ENCODE data around the gene SRP19.
A peak's percentile ranks its signal among the peaks of the same experiment; 100 is the strongest.
"Not testable (repeated sequence)": the region's sequence is repeated elsewhere in the genome, so short reads cannot be mapped to it uniquely, and the experiment has no call there.

SRP19 gene

DNA sequence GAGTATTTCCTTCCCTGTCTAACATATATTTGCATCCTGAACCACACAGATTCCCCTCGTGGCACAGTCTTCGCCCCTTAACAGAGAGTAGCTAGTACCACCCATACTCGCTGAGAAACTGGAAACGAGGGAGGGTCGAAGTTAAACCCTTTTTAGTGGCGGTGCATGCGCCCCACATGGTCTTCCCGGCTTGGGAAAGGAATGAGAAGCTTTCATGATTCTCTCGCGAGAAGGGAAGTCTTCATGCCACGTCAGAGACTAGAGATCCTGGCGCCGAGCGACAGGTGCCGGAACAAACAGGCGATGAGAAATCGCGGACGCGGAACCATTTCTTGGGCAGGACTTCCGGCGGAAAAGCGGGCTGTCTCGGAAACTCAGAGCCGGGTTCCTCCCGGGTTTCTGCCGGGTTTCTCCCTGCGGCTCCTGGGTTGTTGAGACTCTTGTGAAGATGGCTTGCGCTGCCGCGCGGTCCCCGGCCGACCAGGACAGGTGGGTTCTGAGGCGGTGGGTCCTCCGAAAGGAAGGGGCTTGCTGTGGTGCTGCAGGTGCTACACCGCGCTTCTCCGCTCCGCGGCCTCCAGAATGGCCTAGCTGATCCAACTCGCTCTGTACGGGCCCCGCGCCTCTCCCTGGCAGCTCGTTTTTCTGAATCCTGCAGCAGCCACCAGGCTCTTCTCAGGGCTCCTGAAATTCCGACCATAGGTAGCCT is at the start of gene SRP19:
TSS of gene SRP19 (plus strand) at position 359 of the 709 bp plus-strand sequence. CDS start at position 449, 90 bp downstream.
- peak; percentile 91 to 96 for DNase-seq

DNA sequence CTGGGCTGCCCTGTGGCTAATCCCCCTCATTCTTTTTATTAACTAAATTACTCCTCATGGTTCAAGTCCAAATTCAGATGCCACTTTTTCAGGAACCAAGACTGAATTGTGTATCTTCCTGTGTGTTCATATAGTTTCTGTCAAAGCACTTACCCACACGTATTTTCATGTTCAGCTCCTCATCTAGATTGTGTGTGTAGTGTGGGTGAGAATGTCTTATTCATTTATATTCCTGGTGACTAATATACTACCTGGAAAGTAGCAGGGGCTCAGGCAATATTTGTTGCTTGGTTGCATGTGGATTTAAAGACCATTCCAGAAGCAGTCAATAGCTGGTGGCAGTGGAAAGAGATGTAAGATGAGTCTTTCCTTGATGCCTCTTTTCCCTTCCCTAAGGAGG is 48.5 kb upstream of the SRP19 start:
- DNase-seq, result no peak

DNA sequence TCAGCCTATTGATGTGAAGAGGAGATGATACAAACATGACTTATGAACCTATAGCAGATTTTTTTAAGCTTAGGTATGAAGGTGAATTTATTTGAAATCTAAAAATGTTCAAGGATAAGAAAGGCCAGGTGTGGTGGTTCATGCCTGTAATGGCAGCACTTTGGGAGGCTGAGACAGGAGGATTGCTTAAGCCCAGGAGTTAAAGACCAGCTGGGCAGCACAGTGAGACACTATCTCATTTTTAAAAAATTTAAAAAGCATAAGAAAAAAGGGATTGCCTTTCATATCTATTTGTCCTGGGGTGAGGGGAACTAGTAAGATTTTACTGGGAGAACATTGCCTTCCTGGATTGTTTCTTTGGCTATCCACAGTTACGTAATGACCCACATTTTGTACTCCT is 40.8 kb upstream of the SRP19 start:
- no peak for DNase-seq

DNA sequence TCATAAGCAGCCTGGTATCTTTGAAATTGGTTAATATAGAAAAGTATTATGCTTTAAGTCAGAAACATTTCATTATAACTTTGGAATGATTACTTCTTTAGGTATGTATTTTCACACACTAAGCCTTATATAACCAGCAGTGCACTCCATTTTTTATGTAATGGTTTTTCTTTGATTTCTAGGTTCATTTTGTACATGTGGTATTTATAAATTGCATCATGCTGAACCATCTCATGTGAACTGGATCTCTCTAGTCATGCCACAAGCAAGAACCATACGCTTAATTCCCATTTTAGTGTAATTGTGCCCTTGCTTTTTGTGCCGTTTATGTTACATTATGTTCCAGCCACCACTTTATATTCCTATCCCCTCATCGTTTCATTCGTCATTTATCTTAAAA is 38.6 kb upstream of the SRP19 start:
- DNase-seq, result no peak

DNA sequence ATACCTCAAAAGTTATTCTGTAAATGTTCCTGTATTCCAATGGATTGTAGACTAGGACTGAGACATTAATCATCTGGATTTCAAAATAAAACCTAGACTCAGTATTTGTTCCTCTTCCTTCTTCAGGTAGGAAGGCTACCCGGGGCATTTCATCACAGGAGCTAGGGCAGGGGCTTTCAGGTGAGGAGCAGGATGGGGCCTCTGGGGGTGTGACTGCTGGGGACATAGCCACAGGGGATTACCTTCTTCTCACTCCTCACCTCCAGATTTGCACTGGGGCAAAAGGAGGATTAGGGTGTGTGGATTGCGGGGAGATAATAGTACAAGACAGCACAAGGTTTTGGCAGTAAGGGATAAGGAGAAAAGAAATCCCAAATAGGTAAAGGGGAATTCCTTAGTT is 37.9 kb upstream of the SRP19 start:
- no peak for DNase-seq

DNA sequence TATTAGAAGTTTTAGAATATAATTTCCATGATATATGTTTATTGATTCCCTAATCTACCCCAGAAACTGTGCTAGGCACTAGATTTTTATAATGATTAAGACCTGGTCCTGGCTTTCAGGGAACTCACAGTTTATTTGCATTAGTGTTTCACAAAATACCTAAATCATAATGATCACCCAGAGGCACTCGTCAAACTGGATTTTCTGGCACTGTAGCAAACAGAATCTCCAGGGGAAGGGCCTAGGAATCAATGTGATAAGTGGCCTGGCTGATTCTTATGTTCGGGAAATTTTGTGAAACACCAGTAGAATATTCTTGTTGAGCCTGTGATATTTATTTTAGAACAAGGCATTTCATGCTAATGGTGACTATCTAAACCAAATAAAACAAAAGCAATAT is 37.4 kb upstream of the SRP19 start:
- DNase-seq, result no peak

DNA sequence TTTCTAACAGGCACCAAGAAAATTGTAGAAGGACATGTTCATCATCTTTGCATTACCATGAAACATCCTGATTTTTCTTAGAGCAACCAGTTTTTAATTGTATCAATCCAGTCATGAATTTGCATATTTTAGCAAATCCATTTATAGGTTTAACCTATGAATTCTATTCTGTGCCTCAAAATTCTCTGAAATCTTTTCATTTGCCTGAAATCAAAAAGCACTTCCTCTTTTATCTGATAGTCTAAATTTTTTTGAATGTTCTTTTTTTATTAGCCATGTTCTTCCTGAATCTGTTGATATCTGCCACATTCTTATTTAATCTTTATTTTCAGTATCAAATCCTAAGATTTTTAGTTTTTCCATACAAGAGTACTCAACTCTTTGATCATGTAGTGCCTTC is 36.9 kb upstream of the SRP19 start:
- DNase-seq, result no peak

DNA sequence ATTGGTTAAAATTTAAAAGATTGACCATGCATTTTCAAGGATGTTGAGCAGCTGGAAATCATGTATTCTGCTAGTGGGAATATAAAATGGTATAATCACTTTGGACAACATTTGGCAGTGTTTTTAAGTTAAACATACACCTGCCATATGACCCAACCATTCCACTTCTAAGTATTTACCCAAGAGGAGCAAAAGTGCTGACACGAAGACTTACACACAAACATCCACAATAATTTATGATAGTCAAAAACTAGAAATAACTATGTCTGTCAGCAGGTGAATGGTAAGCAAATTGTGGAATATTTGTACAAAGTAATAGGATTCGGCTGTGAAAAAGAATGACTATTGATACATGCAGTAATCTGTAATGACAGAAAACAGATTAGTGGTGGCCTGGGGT is 30.7 kb upstream of the SRP19 start:
- DNase-seq, result no peak

DNA sequence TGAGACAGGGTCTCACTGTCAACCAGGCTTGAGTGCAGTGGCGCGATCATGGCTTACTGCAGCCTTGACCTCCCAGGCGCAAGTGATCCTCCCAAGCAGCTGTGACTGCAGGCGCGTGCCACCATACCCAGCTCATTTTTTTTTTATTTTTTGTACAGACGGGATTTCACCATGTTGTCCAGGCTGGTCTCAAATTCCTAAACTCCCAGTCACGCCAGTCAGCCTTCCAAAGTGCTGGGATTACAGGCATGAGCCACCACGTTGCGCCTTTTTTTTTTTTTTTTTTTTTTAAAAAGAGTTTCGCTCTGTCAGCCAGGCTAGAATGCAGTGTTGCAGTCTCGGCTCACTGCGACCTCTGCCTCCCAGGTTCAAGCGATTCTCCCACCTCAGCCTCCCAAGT is 27.1 kb upstream of the SRP19 start:
- DNase-seq, result no peak

DNA sequence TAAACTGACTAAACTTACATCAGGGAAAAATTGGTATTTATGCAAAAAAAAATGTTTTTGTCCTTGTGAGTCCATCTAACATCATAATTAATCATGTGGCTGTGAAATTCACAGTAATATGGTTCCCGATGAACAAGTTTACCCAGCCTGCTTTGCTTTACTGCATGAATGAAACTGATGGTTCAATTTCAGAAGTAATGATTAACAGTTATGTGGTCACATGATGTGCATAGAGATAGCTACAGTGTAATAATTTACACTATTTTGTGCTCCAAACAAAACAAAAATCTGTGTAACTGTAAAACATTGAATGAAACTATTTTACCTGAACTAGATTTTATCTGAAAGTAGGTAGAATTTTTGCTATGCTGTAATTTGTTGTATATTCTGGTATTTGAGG is 16.6 kb upstream of the SRP19 start:
- no peak for DNase-seq

DNA sequence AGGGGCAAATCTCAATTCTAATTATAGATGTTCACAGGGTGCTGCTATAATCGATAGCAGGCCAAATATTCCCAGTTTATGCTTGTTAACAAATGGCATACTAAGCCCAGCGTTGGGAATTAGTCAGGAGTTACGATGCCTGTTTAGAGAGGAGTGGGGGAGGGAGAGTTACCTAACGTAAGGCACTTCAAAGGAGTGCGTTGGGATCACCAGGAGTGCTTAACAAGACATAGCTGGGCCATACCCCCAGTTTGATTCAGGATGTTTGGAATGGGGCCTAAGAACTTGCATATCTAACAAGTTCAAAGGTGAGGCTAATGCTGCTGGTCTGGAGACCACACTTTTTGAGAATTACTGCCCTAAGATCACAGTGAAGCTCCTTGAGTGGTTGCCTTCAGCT is 14.5 kb upstream of the SRP19 start:
- DNase-seq, result no peak

DNA sequence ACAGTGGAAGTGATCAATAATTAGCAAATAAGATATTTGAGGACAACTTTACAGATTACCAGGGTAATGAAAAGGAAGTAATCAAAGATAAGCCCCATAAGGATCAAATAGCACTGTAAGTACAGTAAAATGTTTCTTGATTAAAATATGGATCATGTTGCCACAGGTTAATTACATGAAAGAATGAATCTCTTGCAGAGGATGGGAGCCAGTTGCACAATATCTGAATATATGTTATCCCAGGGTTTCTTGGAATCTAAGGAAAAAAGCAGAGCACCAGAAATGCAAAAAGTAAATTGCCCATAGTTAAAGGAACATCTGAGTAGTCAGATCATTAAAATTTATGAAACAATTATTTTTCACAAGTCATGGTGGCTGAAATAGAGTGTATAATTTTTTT is 13.8 kb upstream of the SRP19 start:
- no peak for DNase-seq

DNA sequence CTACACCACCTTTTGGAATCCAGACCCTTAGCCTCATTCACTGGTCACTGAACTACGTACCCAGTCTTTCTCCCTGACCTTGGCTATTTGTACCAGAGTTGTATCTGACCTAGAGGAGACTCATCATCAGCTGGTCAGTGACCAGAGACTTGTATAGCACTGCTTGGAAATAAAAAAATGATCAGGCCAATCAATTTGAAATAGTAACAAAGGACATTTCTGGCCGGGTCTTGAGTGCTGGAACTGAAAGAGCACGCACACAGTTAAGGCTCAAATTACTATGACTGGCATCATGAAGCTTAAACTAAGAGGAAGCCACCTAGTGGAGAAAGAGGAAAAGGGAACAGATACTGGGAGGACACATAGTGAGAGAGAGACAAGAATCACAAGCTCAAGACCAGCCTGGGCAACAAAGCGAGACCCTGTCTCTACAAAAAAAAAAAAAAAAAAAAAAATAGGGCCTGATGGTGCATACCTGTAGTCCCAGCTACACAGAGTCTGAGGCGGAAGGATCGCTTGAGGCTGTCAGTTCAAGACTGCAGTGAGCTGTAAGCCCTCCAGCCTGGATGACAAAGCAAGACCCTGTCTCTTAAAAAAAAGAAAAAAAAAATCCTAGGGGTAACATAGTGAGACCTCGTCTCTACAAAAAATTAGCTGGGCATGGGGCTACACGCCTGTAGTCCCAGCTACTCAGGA is 12.8 kb upstream of the SRP19 start:
- peak; percentile 62 to 64 for DNase-seq

DNA sequence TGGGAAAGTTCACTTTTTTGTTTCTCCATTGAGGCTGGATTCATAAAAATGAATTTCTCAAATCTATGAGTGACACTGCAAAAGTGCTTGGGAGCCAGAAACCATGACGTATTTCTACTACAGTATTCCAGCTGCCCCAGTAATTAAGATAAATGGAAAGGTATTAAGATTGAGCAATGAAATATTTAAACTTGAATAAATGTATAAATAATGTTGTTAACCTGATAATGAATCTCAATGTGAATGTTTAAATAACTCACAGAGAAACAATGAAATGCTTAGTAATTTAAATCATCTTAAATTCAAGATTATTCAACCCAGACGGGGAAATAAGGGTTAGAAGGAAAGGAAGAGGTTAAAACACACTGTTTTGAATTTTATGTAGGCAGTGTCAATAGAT is 11.2 kb upstream of the SRP19 start:
- DNase-seq, result no peak

DNA sequence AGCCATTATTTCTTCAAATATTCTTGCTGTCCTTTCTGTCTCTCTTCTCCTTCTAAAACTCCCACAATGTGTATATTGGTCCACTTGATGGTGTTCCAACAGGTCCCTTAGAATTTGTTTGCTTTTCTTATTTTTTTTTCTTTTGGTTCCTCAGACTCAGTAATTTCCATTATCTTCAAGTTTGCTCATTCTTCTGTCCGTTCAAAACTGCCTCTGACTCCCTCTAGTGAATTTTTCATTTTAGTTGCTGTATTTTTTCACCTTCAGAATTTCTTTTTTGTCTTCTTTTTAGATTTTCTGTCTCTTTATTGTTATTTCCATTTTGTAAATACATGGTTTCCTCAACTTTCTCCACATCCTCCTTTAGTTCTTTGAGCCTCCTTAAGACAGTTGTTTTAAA is 6.4 kb upstream of the SRP19 start:
- DNase-seq, result no peak

DNA sequence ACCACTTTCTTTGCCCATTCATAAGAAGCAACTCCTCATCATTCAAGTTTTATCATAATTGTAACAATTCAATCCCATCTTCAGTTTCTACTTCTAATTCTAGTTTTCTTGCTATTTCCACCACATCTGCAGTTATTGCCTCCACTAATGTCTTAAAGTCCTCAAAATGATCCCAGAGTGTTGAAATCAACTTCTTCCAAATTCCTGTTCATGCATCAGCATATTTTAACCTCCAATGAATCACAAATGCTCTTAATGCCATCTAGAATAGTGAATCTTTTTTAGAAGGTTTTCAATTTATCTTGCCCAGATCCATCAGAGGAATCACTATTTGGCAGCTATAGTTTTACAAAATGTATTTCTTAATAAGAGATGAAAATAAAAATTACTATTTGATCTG is 3.2 kb upstream of the SRP19 start:
- DNase-seq, result no peak

DNA sequence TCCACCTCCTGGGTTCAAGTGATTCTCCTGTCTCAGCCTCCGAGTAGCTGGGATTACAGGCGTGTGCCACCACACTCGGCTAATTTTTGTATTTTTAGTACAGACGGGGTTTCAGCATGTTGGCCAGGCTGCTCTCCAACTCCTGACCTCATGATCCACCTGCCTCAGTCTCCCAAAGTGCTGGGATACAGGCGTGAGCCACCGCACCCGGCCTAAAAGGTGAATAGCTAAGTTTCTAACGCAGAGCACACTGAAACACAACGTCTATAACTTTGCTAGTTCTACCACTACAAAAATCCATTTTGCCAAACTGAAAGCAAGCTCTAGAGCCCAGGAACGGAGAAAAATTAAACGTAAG is 537 bp upstream of the SRP19 start:
- DNase-seq, result not testable (repeated sequence)

DNA sequence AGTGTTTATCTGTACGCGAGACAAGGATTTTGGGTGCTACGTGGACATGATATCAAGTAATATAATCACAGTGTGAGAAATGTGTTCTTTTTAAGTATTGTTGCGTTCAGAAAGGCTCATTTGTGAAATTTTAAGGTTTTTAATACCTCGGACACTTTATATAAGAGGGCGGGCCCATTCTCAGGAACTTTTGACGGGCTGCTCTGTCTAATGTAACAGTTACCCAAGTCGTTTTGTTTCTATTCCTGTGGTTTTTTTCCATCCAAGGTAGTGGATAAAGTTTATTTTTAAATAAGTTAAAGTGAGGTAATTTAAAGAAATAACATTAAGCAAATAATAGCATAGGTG is 525 bp downstream of the SRP19 start:
- no peak for DNase-seq

DNA sequence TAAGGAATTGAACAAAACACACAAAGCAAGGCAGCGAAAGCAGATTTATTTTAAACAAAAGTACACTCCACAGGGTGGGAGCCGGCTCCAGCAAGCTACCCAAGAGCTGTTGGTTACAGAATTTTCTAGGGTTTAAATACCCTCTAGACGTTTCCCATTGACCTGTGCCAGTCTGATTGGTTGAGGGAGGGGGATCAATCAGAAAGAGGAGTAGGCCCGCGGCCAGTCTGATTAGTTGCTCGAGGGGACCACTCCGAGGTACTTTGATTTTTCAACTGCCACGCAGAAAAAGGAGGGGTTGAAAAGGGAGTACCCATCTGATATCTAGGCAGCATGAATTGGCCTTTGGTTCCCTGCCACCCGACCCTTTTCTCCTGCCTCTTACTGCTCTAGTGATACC is 998 bp downstream of the SRP19 start:
- peak in 1 of 2 experiments; percentile 11 for DNase-seq

DNA sequence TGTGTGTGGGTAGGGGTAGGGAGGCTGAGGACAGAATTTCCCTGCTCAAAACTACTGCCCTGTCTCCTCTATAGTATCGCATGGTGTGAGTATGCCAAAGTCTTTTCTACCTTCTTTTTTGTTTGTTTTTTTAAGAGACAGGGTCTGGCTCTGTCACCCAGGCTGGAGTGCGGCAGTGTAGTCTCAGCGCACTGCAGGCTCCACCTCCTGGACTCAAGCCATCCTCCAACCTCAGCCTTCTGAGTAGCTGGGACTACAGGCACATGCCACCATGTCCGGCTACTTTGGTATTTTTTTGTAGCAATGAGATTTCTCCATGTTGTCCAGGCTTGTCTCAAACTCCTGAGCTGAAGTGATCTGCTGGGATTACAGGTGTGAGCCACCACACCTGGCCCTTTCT is 2.5 kb downstream of the SRP19 start:
- DNase-seq, result no peak

DNA sequence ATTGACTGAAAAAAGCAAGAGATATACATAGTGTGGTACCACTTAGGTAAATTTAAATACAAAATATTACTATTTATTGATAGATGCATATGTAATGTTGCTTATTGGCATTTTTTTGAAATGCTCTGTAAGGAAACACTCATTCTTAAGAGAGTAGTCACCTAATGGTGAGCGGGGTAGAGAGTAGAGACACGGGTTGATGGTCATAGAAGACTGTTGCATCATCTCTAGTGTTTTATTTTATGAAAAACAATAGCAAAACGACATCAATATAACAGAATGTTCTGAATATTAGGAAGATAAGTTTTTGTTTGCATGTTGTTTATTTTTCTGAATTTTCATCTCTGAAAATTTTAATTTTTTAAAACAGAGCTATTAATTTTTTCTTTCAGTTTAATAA is 4.0 kb downstream of the SRP19 start:
- DNase-seq, result no peak

DNA sequence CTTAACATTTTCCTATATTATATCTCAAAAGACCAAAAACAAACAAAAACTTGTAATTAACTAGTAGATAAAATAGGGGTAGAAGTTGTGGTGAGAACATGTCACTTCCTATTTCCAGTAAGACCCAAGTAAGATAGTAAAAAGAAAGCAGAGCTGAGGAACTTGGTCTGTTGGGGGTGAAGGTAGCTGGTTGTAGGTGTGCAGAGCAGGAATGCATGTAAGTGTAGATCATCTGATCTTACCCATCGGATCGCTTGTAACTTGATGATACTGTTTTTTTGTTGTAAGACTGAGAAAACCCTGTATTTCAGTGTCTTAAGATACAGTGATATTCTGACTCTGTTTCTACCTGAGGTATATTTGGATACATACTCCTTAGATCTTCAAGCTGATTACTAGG is 5.7 kb downstream of the SRP19 start:
- DNase-seq, result no peak

DNA sequence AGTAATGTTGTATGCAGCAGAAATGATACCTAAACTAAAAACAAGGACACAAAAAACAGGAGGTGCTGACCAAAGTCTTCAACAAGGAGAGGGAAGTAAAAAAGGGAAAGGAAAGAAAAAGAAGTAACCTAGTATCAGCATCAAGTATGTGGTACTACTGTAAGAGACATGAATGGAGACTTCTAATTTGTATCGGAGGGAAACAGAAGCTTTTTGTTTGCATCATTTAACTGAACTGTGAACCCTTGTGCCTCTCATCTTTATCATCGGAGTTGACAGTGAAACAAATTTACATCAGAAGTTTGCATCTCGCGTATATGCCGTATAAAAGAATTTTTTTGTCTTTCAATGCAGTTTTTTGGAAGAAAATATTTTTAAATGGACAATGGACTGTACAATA is 6.3 kb downstream of the SRP19 start:
- no peak for DNase-seq

DNA sequence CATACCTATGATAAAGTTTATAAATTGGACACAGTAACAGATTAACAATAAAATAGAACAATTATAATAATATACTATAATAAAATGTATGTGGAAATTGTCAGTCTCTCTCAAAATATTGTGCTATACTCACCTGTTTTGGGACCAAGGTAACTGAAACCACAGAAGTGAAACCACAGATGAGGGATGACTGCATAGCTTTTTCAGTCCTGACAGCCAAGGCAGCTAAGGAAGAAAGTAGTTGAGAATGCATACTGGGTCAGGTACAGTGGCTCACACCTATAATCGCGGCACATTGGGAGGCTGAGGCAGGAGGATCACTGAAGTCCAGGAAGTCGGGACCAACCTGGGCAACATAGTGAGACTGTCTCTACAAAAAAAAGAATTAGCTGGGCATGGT is 8.9 kb downstream of the SRP19 start:
- no peak for DNase-seq

DNA sequence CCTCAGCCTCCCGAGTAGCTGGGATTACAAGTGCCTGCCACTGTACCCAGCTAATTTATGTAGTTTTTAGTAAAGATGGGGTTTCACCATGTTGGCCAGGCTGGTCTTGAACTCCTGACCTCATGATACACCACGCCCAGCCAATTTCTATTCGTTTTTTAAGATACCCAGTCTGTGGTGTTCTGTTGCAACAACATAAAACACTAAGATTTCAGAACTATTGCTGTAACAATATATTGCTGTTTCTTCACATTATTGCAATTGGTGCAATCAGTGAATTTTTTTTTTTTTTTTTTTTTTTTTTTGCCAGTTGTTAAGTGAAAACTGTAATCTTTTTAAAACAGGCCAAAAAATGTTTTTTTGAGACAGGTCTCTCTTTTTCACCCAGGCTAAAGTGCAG is 9.9 kb downstream of the SRP19 start:
- no peak for DNase-seq

All from NCI-H524 (cell line).